Calu3 (cell line): ENCODE data around the gene NTMT1. TPM values are rescaled to one million over a fixed set of nuclear protein-coding genes. Genes with fewer than 3 reads are reported as not detected.

Experiments
- BruUV-seq: library from RNA; stranded (reverse); fragments of 400-500 nt; replicated peaks from 2 replicates; lab custom pipeline; 2021; lab: Mats Ljungman, UMichigan
- CTCF ChIA-PET: fragments of 300-600 bp; sonication (Branson Sonifier 250); formaldehyde crosslinking; loops from one replicate; lab custom pipeline; 2022; ENCODE audit warnings: antibody characterized with exemption; lab: Charles Lee
- DNase-seq: peaks from one replicate; pipeline ENCODE4 v3.0.0; 2022
- H3K27ac Mint-ChIP-seq: one replicate; pipeline ENCODE4 v1.8.0; 2022; ENCODE audit warnings: mixed read lengths; ENCODE audit not compliant: unreplicated experiment
- H3K27me3 Mint-ChIP-seq: one replicate; pipeline ENCODE4 v1.8.0; 2022; ENCODE audit warnings: mixed read lengths; ENCODE audit not compliant: unreplicated experiment
- H3K36me3 Mint-ChIP-seq: one replicate; pipeline ENCODE4 v1.8.0; 2022; ENCODE audit warnings: mild to moderate bottlenecking, moderate library complexity, mixed read lengths; ENCODE audit not compliant: insufficient read depth, unreplicated experiment
- H3K4me1 Mint-ChIP-seq: one replicate; pipeline ENCODE4 v1.8.0; 2022; ENCODE audit warnings: mild to moderate bottlenecking, low read depth, mixed read lengths; ENCODE audit not compliant: unreplicated experiment
- H3K4me3 Mint-ChIP-seq: one replicate; pipeline ENCODE4 v1.8.0; 2022; ENCODE audit warnings: mild to moderate bottlenecking, low read depth, moderate library complexity, mixed read lengths; ENCODE audit not compliant: unreplicated experiment
- H3K9me3 Mint-ChIP-seq: one replicate; pipeline ENCODE4 v1.8.0; 2022; ENCODE audit warnings: low read depth, mixed read lengths; ENCODE audit not compliant: unreplicated experiment
- intact Hi-C: fragments of 100-400 bp; cut with micrococcal nuclease; formaldehyde crosslinking; loops from one replicate; pipeline ENCODE4 v1.10.0; 2022; ENCODE audit not compliant: unreplicated experiment
- total RNA-seq: library from RNA; stranded (reverse); gene quantifications from 2 replicates; pipeline ENCODE4 v1.2.3, GENCODE V29; 2022
- TF ChIP-seq, protein P1 (sequence below): fragments of 200-600 bp; IDR thresholded peaks from one replicate; pipeline ENCODE4 v1.8.0; 2022; ENCODE audit warnings: antibody characterized with exemption; ENCODE audit not compliant: unreplicated experiment

NTMT1 gene
- total RNA-seq, 1 experiment from 2014 or later = 36.1 TPM

DNA sequence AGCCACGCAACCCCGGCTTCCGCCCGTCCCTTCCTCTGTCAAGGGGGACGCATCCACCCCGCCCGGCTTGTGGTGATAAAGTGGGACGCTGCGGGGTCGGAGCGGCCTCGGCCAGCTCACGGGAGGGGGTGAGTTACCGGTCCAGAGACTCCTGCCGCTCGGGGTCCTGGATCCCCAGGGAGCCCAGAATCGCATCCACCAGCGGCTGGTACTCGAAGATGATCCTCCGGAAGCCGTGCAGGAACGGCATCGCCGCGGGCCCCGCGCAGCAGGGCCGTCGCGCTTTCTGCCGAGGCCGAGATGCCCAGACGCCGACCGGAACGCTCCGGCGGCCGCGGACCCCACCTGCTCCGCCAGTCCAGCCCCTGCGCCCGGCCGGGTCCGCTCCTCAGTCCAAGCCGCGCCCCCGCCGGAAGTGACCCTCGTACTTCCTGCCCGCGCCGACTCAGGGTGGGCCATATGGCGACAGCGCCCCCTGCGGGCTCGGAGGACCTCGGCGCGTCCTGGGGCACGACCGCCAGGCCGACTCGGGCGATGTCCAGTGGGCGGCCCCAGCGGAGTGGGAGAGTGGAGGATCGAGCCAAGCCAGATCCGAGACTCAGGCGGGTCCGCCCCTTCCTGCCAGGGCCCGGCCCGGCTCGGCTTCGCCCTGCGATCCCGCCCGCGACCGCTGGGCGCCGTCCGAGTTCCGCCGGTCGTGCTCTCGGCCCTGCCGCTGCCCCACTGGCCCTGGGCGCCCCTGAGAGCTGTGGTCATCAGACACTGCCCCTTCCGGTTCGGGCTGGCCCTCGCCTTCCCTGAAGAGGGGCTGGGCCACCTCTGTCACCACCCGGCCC, 16.0 kb downstream of the NTMT1 start, which contains the start of gene ASB6:
ASB6 (minus strand) TSS at position 402 of the 836 bp plus-strand sequence; CDS start at position 250, 152 bp downstream.
- Mint-ChIP-seq H3K4me3 (peak within 1 kb of the TSS; percentile 83), H3K4me1 (no peaks in the 10 kb centered on the region), H3K9me3 (no peaks in the 10 kb centered on the region), H3K27me3 (no peaks in the 10 kb centered on the region), H3K36me3 (peaks cover 46% of the 10 kb centered on the region), H3K27ac (no peak within 1 kb of the TSS)
- CTCF ChIA-PET = interaction anchor here (0.6 to 1.0 kb wide), 4 partner anchors 15 to 269 kb away, joined by 3 to 5 read pairs (median 4); no protein-coding TSS in a partner anchor
- BruUV-seq = no TSS peak
- peak; percentile 97 for DNase-seq
- TF ChIP-seq, protein P1, sequence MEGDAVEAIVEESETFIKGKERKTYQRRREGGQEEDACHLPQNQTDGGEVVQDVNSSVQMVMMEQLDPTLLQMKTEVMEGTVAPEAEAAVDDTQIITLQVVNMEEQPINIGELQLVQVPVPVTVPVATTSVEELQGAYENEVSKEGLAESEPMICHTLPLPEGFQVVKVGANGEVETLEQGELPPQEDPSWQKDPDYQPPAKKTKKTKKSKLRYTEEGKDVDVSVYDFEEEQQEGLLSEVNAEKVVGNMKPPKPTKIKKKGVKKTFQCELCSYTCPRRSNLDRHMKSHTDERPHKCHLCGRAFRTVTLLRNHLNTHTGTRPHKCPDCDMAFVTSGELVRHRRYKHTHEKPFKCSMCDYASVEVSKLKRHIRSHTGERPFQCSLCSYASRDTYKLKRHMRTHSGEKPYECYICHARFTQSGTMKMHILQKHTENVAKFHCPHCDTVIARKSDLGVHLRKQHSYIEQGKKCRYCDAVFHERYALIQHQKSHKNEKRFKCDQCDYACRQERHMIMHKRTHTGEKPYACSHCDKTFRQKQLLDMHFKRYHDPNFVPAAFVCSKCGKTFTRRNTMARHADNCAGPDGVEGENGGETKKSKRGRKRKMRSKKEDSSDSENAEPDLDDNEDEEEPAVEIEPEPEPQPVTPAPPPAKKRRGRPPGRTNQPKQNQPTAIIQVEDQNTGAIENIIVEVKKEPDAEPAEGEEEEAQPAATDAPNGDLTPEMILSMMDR = peak; percentile 90
- intact Hi-C loops = loop anchor here (5.0 kb wide), 1 partner anchor 150 kb away; no protein-coding TSS in a partner anchor

DNA sequence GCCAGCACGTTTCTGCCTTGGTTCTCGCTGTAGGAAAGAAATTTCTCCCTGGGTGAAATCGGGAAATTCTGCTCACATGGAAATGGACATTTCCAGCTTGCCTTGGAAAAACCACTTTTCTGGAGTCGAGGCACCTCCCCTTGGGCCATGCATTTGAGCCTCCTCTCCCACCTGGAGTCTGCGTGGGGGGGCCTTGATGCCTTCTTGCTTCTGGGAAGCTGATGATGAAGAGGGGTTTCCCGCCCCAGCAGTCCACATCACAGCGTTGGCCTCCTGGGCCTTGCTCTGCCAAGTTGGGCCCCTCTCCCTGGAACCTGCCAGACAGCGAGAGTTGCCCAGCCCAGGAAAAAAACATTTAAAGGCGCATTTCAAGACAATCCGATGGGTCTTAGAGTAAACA, 17.7 kb downstream of the NTMT1 start:
- H3K27ac Mint-ChIP-seq = no peak overlapping the region
- H3K4me3 Mint-ChIP-seq = no peak overlapping the region
- CTCF ChIA-PET = no interaction called here
- peaks cover 14% of the 10 kb centered on the region for H3K27me3 Mint-ChIP-seq
- TF ChIP-seq, protein P1 = no peak
- no TSS peak for BruUV-seq
- intact Hi-C loops = loop anchor here (5.0 kb wide), 1 partner anchor 149 kb away; no protein-coding TSS in a partner anchor
- no peaks in the 10 kb centered on the region for H3K9me3 Mint-ChIP-seq
- DNase-seq = no peak
- peaks cover 32% of the 10 kb centered on the region for H3K36me3 Mint-ChIP-seq
- H3K4me1 Mint-ChIP-seq = no peaks in the 10 kb centered on the region

- TF ChIP-seq, protein P1 = no peak
- intact Hi-C loops = loop anchor here (5.0 kb wide), 1 partner anchor 148 kb away; no protein-coding TSS in a partner anchor
- Mint-ChIP-seq H3K27ac (no peak overlapping the region), H3K27me3 (peaks cover 14% of the 10 kb centered on the region), H3K4me3 (no peak overlapping the region), H3K36me3 (peaks cover 32% of the 10 kb centered on the region), H3K4me1 (no peaks in the 10 kb centered on the region), H3K9me3 (no peaks in the 10 kb centered on the region)
- BruUV-seq = no TSS peak
- DNase-seq = no peak
- CTCF ChIA-PET = no interaction called here
Measured at GRCh38 chr9:129644365-129644764, 18.4 kb downstream of the NTMT1 start.

DNA sequence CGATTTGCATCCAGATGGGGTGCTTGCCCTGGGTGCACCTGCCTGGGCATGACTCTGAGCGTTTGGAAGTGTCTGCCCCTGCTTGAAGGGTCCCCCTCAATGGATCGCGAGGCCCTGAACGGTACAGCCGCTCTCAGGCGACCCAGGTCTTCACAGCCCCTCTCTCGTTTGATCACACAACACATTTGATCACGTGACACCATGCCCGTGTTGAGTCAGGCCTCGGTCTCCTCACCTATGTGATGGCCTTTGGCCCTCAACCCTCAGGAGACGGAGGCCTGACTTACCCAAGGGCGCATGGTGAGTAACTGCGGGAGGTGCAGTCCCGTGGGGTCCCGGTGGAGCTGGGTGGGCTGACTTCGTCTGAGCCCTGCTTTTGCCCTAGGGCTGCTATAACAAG, 18.9 kb downstream of the NTMT1 start:
- H3K9me3 Mint-ChIP-seq = no peaks in the 10 kb centered on the region
- TF ChIP-seq, protein P1 = no peak
- H3K27me3 Mint-ChIP-seq = peaks cover 14% of the 10 kb centered on the region
- no peak for DNase-seq
- H3K27ac Mint-ChIP-seq = no peak overlapping the region
- no peaks in the 10 kb centered on the region for H3K4me1 Mint-ChIP-seq
- BruUV-seq = no TSS peak
- H3K36me3 Mint-ChIP-seq = peaks cover 28% of the 10 kb centered on the region
- no peak overlapping the region for H3K4me3 Mint-ChIP-seq
- CTCF ChIA-PET = no interaction called here
- intact Hi-C loops = loop anchor here (5.0 kb wide), 1 partner anchor 147 kb away; no protein-coding TSS in a partner anchor
